HFFc6 (cell line): ENCODE results near the gene KIF18A. TPM values are rescaled to one million over a fixed set of nuclear protein-coding genes. Genes with fewer than 3 reads are reported as not detected.

Experiments
- DNase-seq: peaks from one replicate; pipeline ENCODE4 v3.0.0-alpha.2; 2018
- H3K27ac Mint-ChIP-seq: 2 replicates; pipeline ENCODE4 v1.8.0; 2020; ENCODE audit warnings: mild to moderate bottlenecking, mixed read lengths
- H3K27me3 Mint-ChIP-seq: 2 replicates; pipeline ENCODE4 v1.8.0; 2021; ENCODE audit warnings: mild to moderate bottlenecking, moderate library complexity, mixed read lengths; ENCODE audit not compliant: insufficient read depth
- H3K36me3 Mint-ChIP-seq: 2 replicates; pipeline ENCODE4 v1.8.0; 2021; ENCODE audit warnings: low read depth, mixed read lengths
- H3K4me1 Mint-ChIP-seq: 2 replicates; pipeline ENCODE4 v1.8.0; 2020; ENCODE audit warnings: low read depth, mixed read lengths
- H3K4me3 Mint-ChIP-seq: 2 replicates; pipeline ENCODE4 v1.8.0; 2020; ENCODE audit warnings: mild to moderate bottlenecking, moderate library complexity, mixed read lengths
- H3K9me3 Mint-ChIP-seq: 2 replicates; pipeline ENCODE4 v1.8.0; 2020; ENCODE audit warnings: mild to moderate bottlenecking, mixed read lengths
- CTCF ChIP-seq: fragments of 200-600 bp; sonication (generic); IDR thresholded peaks from 2 replicates; pipeline ENCODE4 v1.5.0; 2021; ENCODE audit warnings: antibody characterized with exemption, mild to moderate bottlenecking
- total RNA-seq, 6 experiments: library from RNA; stranded (reverse); fragmentation: NEBNext Ultra II Directional; extraction: Animal tissue kit (Norgen Biotek cat#: 25700); gene quantifications; 2 replicates in 1 of 6; 3 replicates in 5 of 6; pipeline ENCODE4 v1.2.3, GENCODE V29; 2021

The KIF18A gene
- total RNA-seq, 6 experiments from 2014 or later = 13.1 to 25.4 (median 22.4) TPM

GRCh38 chr11:28009388-28009787 lies 98.6 kb downstream of the KIF18A start:
- peaks cover 28% of the 10 kb centered on the region for H3K36me3 Mint-ChIP-seq
- H3K4me1 Mint-ChIP-seq = peaks cover 27% of the 10 kb centered on the region
- no peak for TF ChIP-seq CTCF
- H3K4me3 Mint-ChIP-seq = peak overlapping the region; percentile 28; the same call in 1 of the 2 replicates
- peak; percentile 41 for DNase-seq
- H3K27ac Mint-ChIP-seq = peak overlapping the region; percentile 75
- H3K27me3 Mint-ChIP-seq = no peaks in the 10 kb centered on the region
- no peaks in the 10 kb centered on the region for H3K9me3 Mint-ChIP-seq

- TF ChIP-seq CTCF = no peak
- no peak overlapping the region for H3K27ac Mint-ChIP-seq
- H3K9me3 Mint-ChIP-seq = peaks cover 42% of the 10 kb centered on the region
- no peak overlapping the region for H3K4me3 Mint-ChIP-seq
- H3K36me3 Mint-ChIP-seq = peaks cover 57% of the 10 kb centered on the region
- H3K4me1 Mint-ChIP-seq = peaks cover 9% of the 10 kb centered on the region; the same call in 1 of the 2 replicates
- DNase-seq = no peak
- H3K27me3 Mint-ChIP-seq = no peaks in the 10 kb centered on the region
Observed at GRCh38 chr11:28003615-28004014, 104.3 kb downstream of the KIF18A start.

- Mint-ChIP-seq H3K27me3 (no peaks in the 10 kb centered on the region), H3K4me1 (peaks cover 17% of the 10 kb centered on the region), H3K4me3 (no peak overlapping the region), H3K9me3 (peaks cover 42% of the 10 kb centered on the region), H3K27ac (no peak overlapping the region), H3K36me3 (peaks cover 63% of the 10 kb centered on the region)
- no peak for DNase-seq
- TF ChIP-seq CTCF = no peak
Observed at GRCh38 chr11:27998552-27998951, 109.4 kb downstream of the KIF18A start.

- H3K9me3 Mint-ChIP-seq = peaks cover 33% of the 10 kb centered on the region
- H3K27ac Mint-ChIP-seq = no peak overlapping the region
- no peak overlapping the region for H3K4me3 Mint-ChIP-seq
- peaks cover 17% of the 10 kb centered on the region for H3K4me1 Mint-ChIP-seq
- H3K36me3 Mint-ChIP-seq = peaks cover 54% of the 10 kb centered on the region
- TF ChIP-seq CTCF = no peak
- DNase-seq = no peak
- H3K27me3 Mint-ChIP-seq = no peaks in the 10 kb centered on the region
Observed at GRCh38 chr11:27997344-27997743, 110.6 kb downstream of the KIF18A start.

- no peak for DNase-seq
- no peak overlapping the region for H3K27ac Mint-ChIP-seq
- H3K27me3 Mint-ChIP-seq = no peaks in the 10 kb centered on the region
- peaks cover 42% of the 10 kb centered on the region for H3K36me3 Mint-ChIP-seq
- no peak overlapping the region for H3K4me3 Mint-ChIP-seq
- peaks cover 17% of the 10 kb centered on the region for H3K4me1 Mint-ChIP-seq
- no peak for TF ChIP-seq CTCF
- peaks cover 22% of the 10 kb centered on the region for H3K9me3 Mint-ChIP-seq
Observed at GRCh38 chr11:27996066-27996465, 111.9 kb downstream of the KIF18A start.

- TF ChIP-seq CTCF = no peak
- DNase-seq = peak; percentile 56
Observed at GRCh38 chr11:27995083-27995482, 112.9 kb downstream of the KIF18A start.

More at GRCh38 chr11:27995083-27995482, 112.9 kb downstream of the KIF18A start:
- peaks cover 32% of the 10 kb centered on the region for H3K36me3 Mint-ChIP-seq
- H3K9me3 Mint-ChIP-seq = peaks cover 12% of the 10 kb centered on the region
- peaks cover 17% of the 10 kb centered on the region for H3K4me1 Mint-ChIP-seq
- no peaks in the 10 kb centered on the region for H3K27me3 Mint-ChIP-seq
- peak overlapping the region; percentile 1; the same call in 1 of the 2 replicates for H3K27ac Mint-ChIP-seq
- no peak overlapping the region for H3K4me3 Mint-ChIP-seq
